ENCODE measurements around the gene COL6A3. TPM values are rescaled to one million over a fixed set of nuclear protein-coding genes. Genes with fewer than 3 reads are reported as not detected.

COL6A3 gene
- total RNA-seq, 6 experiments from 2014 or later = 409 to 759 (median 458) TPM

DNA sequence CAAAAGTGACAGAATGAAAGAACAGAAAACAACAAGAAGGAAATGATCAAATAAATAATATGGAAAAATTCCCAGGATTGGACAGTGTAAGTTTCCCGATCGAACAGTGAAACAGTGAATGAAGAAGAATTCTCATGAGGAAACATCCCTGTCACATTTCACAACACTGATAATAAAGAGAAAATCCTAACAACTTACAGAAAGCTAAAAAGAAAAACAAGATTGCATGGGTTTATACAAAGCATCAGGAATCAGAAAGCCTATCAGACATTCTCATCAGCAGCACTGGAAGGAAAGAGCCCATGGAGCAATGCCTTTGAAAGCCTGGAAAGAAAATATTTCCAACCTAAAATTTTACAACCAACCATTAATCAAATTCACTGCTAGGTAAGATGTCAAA lies 9.9 kb upstream of the COL6A3 start:
- Mint-ChIP-seq H3K27me3 (ENCODE audit: insufficient read depth) (no peaks in the 10 kb centered on the region; the same call in 1 of the 2 replicates), H3K36me3 (ENCODE audit: low read depth) (peaks cover 8% of the 10 kb centered on the region), H3K9me3 (no peaks in the 10 kb centered on the region), H3K4me1 (ENCODE audit: low read depth) (peaks cover 55% of the 10 kb centered on the region), H3K4me3 (no peak overlapping the region), H3K27ac (peak overlapping the region; percentile 57)
- TF ChIP-seq CTCF (IDR thresholded peaks at IDR 0.05) = no peak
- no peak for DNase-seq

DNA sequence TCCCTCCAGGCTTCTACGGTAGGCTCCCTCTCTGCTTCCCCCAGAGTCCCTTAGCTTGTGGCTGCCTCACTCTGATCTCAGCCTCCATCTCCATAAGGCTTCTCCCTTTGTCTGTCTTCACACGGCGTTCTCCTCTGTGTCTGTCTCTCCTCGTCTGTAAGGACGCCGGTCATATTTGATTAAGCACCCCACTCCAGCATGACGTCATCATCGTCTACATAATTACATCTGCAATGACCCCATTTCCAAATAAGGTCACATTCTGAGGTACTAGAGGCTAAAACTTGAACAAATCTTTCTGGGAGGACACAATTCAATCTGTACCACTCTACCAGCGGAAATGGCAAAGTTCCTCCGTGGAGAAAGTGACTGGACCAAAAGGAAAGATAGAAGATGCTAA lies 8.3 kb upstream of the COL6A3 start:
- DNase-seq = no peak
- H3K4me1 Mint-ChIP-seq (ENCODE audit: low read depth) = peaks cover 46% of the 10 kb centered on the region
- peak overlapping the region; percentile 98 for H3K27ac Mint-ChIP-seq
- TF ChIP-seq CTCF (IDR thresholded peaks at IDR 0.05) = no peak
- H3K9me3 Mint-ChIP-seq = no peaks in the 10 kb centered on the region
- H3K36me3 Mint-ChIP-seq (ENCODE audit: low read depth) = peaks cover 6% of the 10 kb centered on the region; the same call in 1 of the 2 replicates
- no peaks in the 10 kb centered on the region; the same call in none of the 2 replicates for H3K27me3 Mint-ChIP-seq (ENCODE audit: insufficient read depth)
- H3K4me3 Mint-ChIP-seq = no peak overlapping the region

- Mint-ChIP-seq H3K36me3 (ENCODE audit: low read depth) (peaks cover 5% of the 10 kb centered on the region; the same call in 1 of the 2 replicates), H3K27me3 (ENCODE audit: insufficient read depth) (no peaks in the 10 kb centered on the region; the same call in none of the 2 replicates), H3K4me1 (ENCODE audit: low read depth) (peaks cover 46% of the 10 kb centered on the region), H3K27ac (peak overlapping the region; percentile 98), H3K9me3 (no peaks in the 10 kb centered on the region), H3K4me3 (peak overlapping the region; percentile 84)
- peak; percentile 94 for TF ChIP-seq CTCF (IDR thresholded peaks at IDR 0.05)
- DNase-seq = peak; percentile 78
These were observed 7.7 kb upstream of the COL6A3 start for GRCh38 chr2:237421542-237422116.

DNA sequence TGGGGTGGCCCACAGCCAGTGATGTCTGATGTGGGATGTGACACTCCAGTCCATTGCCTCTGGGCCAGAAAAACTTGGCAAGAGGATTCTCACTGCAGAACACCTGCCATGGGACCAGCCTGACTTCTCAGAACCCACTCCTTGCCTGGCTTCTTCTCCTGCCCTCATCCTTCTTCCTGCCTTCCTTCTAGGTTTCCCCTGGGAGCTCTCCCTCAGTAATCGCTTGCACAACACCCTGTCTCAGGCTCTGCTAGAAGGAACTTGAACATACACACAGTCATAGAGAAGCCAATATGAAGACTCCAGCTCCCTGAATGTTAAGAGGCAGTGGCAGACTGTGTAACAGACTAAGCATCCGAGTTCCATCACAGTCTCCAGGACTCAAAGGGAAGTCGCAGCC lies 4.3 kb upstream of the COL6A3 start:
- DNase-seq = no peak
- Mint-ChIP-seq H3K4me3 (no peak overlapping the region), H3K27ac (no peak overlapping the region), H3K27me3 (ENCODE audit: insufficient read depth) (peaks cover 5% of the 10 kb centered on the region), H3K36me3 (ENCODE audit: low read depth) (peaks cover 10% of the 10 kb centered on the region), H3K9me3 (no peaks in the 10 kb centered on the region), H3K4me1 (ENCODE audit: low read depth) (peaks cover 28% of the 10 kb centered on the region)
- no peak for TF ChIP-seq CTCF (IDR thresholded peaks at IDR 0.05)

DNA sequence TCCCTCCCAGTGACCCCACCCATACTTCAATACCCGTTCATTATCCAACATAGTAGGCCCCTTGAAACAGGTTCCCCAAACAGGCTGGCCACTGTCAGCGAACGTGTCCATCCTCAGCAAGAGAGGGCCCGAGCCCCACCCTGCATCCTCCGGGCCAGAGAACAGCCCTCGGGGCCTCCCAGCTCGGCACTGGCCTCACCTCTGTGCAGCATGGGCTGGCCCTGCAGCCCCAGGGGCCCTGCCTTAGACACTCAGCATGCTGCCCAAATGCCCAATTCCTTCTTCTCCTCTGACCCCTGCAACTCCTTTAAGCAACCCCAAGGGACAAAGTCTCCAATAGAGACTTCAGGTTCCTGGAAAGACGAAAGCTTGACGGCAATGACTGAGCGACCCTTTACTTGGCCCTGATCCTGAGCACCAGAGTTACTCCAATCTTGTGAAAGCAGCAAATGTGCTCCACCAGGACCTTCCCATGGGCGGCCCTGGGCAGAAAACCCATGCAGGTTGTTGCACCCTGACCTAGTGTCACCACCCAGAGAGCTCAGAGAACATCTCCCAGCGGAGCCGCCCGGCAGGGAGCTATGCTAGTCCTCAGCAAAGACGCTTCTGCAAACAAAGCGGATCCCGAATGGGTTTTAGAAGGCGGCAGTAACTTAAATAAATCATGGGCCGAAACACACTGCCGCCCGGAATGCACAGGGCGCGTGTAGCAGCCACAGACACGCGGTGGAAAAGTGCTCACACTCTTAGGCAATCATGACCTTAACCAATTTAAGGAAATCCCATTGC lies 782 bp downstream of the COL6A3 start:
- Mint-ChIP-seq H3K9me3 (no peaks in the 10 kb centered on the region), H3K4me3 (peak overlapping the region; percentile 97), H3K36me3 (ENCODE audit: low read depth) (peaks cover 49% of the 10 kb centered on the region), H3K27me3 (ENCODE audit: insufficient read depth) (peaks cover 13% of the 10 kb centered on the region), H3K4me1 (ENCODE audit: low read depth) (peaks cover 39% of the 10 kb centered on the region), H3K27ac (peak overlapping the region; percentile 94)
- DNase-seq = no peak
- no peak for TF ChIP-seq CTCF (IDR thresholded peaks at IDR 0.05)

Measured in HFFc6 (cell line).